ENCODE results near the gene C19orf33. TPM values are rescaled to one million over a fixed set of nuclear protein-coding genes. Genes with fewer than 3 reads are reported as not detected.

Gene C19orf33
- total RNA-seq, 6 donors from 2014 or later: 65.0 to 251 (median 144) TPM

DNA sequence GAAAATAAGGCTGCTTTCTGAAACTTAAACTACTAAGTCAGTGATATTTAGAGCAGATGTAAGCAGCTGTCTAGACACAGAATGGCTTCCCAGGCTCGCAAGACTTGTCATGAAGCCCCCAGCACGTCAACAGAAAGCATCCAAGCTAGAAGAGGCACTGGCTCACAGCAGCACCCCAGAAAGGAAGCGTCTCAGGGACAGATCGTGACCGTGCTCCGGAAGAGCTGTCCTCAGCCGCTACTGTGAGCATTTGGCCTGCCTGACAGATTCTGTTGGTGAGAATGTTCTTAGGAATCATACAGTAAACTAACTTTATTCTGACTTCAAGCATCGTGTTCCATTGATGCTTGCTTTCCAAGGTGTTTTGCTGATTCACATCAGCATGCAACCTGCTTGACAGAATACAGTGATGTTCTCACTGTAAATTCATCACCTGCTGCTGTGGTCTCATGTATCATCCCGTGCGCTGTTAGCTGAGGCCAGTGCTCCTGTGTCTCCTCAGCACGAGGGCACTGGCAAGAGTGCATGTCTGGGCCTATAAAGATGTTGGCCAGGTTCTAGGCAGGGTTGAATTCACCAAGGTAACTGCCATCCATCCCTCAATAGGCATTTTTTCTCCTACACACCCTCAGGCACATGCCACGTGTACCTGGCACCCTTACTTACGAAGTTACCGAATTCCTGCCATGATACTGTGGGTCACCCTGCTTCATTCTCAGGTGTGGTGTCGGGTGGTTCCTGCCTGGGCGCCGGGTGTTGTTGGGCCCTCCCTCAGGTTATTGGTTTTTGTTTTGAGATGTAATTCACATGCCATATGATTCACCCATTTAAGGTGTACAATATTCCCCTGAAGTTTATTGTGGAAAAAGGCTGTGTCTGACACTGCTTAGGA lies 23.8 kb upstream of the C19orf33 start:
- WGBS, 2 donors: 82 to 89% methylated on average over 16 to 17 of the region's 17 CpGs
- Histone ChIP-seq H3K36me3 (peaks cover 0 to 8% (median 5%) of the 10 kb centered on the region in 4 donors), H3K9me3 (no peaks in the 10 kb centered on the region), H3K4me1 (peaks cover 48 to 76% (median 57%) of the 10 kb centered on the region in 4 donors), H3K27me3 (no peaks in the 10 kb centered on the region), H3K4me3 (no peak overlapping the region), H3K27ac (peak overlapping the region; percentile 53 to 80 (median 73))
- no peak for ATAC-seq (ENCODE audit: low FRiP score in 2 of 2)
- DNase-seq: no peak
- TF ChIP-seq EP300 (IDR thresholded peaks at IDR 0.05): no peak
- TF ChIP-seq POLR2AphosphoS5 (IDR thresholded peaks at IDR 0.05): no peak
- TF ChIP-seq POLR2A (IDR thresholded peaks at IDR 0.05): no peak
- TF ChIP-seq, protein P1, sequence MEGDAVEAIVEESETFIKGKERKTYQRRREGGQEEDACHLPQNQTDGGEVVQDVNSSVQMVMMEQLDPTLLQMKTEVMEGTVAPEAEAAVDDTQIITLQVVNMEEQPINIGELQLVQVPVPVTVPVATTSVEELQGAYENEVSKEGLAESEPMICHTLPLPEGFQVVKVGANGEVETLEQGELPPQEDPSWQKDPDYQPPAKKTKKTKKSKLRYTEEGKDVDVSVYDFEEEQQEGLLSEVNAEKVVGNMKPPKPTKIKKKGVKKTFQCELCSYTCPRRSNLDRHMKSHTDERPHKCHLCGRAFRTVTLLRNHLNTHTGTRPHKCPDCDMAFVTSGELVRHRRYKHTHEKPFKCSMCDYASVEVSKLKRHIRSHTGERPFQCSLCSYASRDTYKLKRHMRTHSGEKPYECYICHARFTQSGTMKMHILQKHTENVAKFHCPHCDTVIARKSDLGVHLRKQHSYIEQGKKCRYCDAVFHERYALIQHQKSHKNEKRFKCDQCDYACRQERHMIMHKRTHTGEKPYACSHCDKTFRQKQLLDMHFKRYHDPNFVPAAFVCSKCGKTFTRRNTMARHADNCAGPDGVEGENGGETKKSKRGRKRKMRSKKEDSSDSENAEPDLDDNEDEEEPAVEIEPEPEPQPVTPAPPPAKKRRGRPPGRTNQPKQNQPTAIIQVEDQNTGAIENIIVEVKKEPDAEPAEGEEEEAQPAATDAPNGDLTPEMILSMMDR (IDR thresholded peaks at IDR 0.05): no peak

DNA sequence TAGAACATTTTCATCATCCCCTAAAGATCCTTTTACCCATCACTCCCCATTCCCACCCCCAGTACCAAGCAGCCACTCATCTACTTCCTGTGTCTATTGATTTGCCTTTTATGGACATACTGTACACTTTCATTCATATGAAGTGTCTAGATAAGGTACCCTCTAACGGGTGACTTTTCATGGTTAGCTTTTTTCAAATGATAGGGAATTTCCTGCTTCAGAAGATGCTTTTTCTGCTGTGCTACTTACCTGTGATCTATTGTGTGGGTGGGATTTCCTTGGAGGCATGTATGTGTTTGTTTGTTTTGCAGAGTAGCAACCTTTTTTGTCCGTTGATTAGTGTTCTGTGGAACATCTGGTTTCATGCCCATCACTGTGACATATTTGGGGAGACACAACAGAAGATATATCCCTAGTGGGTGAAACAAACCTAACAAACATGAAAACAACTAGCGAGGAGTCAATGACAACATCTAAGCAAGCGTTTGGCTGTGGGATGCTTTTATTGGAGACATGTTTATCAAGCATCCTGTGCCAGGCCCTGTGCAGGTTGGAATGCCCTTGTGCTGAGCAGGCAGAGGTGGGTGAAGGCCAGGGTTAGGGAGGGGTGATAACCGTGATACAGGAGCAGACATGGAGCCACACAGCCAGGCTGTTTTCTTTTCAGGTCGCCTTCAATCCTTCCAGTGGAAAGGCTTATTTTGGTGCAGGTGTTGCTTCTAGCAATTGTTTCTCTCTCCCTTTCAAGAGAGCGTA lies 22.1 kb upstream of the C19orf33 start:
- DNase-seq (no peak), ATAC-seq (ENCODE audit: low FRiP score in 2 of 2) (no peak)
- H3K4me3 ChIP-seq: no peak overlapping the region
- H3K27me3 ChIP-seq: no peaks in the 10 kb centered on the region
- H3K9me3 ChIP-seq: no peaks in the 10 kb centered on the region
- H3K36me3 ChIP-seq: peaks cover 0 to 16% (median 6%) of the 10 kb centered on the region in 4 donors
- peak overlapping the region in 2 of 4 donors; percentile 18 to 80 for H3K27ac ChIP-seq
- 77 to 81% methylated on average over 7 of the region's 7 CpGs for WGBS, 2 donors
- H3K4me1 ChIP-seq: peaks cover 41 to 65% (median 51%) of the 10 kb centered on the region in 4 donors
- TF ChIP-seq, protein P1 (IDR thresholded peaks at IDR 0.05): no peak
- TF ChIP-seq EP300 (IDR thresholded peaks at IDR 0.05): no peak
- no peak for TF ChIP-seq POLR2AphosphoS5 (IDR thresholded peaks at IDR 0.05)
- TF ChIP-seq POLR2A (IDR thresholded peaks at IDR 0.05): no peak

DNA sequence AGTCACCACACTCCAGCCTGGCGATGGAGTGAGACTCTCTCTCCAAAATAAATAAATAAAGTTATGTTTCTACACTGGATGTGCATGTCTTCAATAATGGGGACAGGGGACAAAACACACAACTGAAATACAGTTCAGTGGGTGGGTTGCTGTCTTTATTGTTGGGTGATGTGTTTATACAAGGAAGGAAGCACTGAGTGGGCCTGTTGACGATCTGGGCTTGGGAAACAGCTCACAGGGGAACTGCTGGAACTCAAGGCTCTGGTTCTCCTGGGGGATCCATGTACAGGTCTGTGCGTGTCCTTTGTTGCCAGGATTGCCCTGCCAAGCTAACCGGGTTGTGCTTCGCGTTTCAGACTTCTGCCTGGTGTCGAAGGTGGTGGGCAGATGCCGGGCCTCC lies 20.8 kb upstream of the C19orf33 start:
- H3K4me1 ChIP-seq: peaks cover 38 to 55% (median 45%) of the 10 kb centered on the region in 4 donors

DNA sequence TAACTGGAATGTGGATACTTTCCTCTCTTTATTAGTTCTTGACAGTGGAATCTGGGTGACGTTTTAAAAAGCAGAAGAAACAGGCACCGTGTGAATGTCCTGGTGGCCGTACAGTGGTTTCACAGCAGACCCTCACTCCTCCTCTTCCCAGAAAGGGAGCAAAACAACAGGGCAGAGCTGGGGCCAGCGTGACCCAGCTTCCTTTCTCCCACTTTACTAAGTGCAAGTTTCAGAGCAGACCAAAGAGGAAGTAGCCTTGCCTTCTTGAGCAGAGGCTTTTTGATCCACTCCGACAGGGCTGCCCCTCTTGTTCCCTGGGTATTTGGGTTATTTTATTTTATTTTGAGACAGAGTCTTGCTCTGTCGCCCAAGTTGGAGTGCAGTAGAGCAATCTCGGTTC lies 19.6 kb upstream of the C19orf33 start:
- 42 to 53% methylated on average over 7 of the region's 7 CpGs for WGBS, 2 donors
- H3K4me3 ChIP-seq: no peak overlapping the region
- no peaks in the 10 kb centered on the region for H3K27me3 ChIP-seq
- DNase-seq: no peak
- ATAC-seq (ENCODE audit: low FRiP score in 2 of 2): peak in 1 of 2 donors; percentile 37
- peaks cover 27 to 46% (median 38%) of the 10 kb centered on the region in 4 donors for H3K4me1 ChIP-seq
- no peaks in the 10 kb centered on the region for H3K9me3 ChIP-seq
- H3K36me3 ChIP-seq: peaks cover 0 to 28% (median 22%) of the 10 kb centered on the region in 4 donors
- TF ChIP-seq POLR2AphosphoS5 (IDR thresholded peaks at IDR 0.05): no peak
- TF ChIP-seq, protein P1 (IDR thresholded peaks at IDR 0.05): no peak
- no peak for TF ChIP-seq EP300 (IDR thresholded peaks at IDR 0.05)
- no peak for TF ChIP-seq POLR2A (IDR thresholded peaks at IDR 0.05)
- H3K27ac ChIP-seq: peak overlapping the region in 3 of 4 donors; percentile 5 to 37 (median 28)

More for the DNA sequence above, 20.8 kb upstream of the C19orf33 start:
- ATAC-seq (ENCODE audit: low FRiP score in 2 of 2): no peak
- Histone ChIP-seq H3K9me3 (no peaks in the 10 kb centered on the region), H3K27ac (peak overlapping the region in 2 of 4 donors; percentile 18 to 42), H3K27me3 (no peaks in the 10 kb centered on the region), H3K4me3 (no peak overlapping the region), H3K36me3 (peaks cover 0 to 22% (median 15%) of the 10 kb centered on the region in 4 donors)
- TF ChIP-seq EP300 (IDR thresholded peaks at IDR 0.05) (no peak), POLR2A (IDR thresholded peaks at IDR 0.05) (no peak), POLR2AphosphoS5 (IDR thresholded peaks at IDR 0.05) (no peak)
- TF ChIP-seq, protein P1 (IDR thresholded peaks at IDR 0.05): no peak
- WGBS, 2 donors: 76 to 77% methylated on average over 4 to 8 of the region's 8 CpGs
- DNase-seq: no peak
